ENCODE measurements around the gene KRTAP1-3. TPM values are rescaled to one million over a fixed set of nuclear protein-coding genes. Genes with fewer than 3 reads are reported as not detected.
"Not testable (repeated sequence)": the region's sequence is repeated elsewhere in the genome, so short reads cannot be mapped to it uniquely, and the experiment has no call there.

The KRTAP1-3 gene
- total RNA-seq, 2 experiments from 2014 or later = not detected

DNA sequence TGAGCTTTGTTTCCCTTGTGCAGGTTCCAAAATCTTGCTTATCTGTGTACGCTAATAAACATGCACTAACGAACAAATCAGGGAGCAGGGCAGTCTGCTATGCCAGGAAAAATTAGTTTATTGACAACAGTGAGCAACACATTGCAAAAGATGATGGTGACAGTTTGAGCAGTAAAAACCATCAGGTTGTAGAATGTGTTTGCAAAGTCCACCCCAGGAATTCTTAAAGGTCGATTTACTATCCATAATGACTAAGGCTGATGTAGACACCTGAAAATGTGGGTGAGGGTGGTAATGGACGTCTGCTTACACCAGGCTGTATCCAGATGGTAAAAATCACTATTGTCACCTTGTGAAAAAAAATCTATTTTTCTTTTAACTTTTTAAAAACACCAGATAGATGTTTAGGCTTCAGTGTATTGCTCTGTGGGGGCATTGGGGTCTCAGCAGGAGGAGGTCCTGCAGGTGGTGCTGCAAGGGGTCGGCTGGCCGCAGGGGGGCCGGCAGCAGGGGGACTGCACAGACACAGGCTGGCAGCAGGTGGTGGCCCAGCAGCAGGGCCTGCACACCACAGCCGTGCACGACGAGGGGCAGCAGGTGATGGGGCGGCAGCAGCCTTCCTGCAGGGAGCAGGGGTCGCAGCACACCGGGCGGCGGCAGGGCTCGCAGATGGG is 30.5 kb upstream of the KRTAP1-3 start:
- H3K36me3 Mint-ChIP-seq (ENCODE audit: low read depth); CTCF ChIA-PET; intact Hi-C loops (cut with DNase I, micrococcal nuclease); H3K27ac Mint-ChIP-seq; H3K4me1 Mint-ChIP-seq; POLR2A ChIA-PET; ATAC-seq; H3K4me3 Mint-ChIP-seq; DNase-seq; H3K9me3 Mint-ChIP-seq (ENCODE audit: low read depth): not testable (repeated sequence)
- peaks cover 11% of the 10 kb centered on the region for H3K27me3 Mint-ChIP-seq

DNA sequence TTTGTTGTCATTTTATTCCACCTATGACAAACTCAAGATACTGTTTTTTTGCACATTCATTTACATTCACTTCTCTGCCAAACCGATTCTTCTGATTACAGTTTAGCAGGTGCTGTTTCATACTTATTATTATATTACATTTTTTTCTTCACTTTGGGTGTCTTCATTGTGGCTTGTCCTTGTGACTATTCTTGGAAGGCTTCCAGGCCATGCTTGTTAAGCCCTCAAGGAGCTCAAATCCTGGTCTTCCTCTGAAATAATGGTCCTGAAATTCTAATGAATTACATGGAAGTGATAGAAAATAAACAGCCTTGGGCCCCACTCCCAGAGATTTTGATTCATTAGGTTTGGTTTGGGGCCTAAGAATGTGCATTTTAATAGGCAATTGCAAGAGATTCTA is 29.6 kb upstream of the KRTAP1-3 start:
- ATAC-seq = no peak
- no peak for DNase-seq
- H3K4me3 Mint-ChIP-seq = no peak overlapping the region
- H3K9me3 Mint-ChIP-seq (ENCODE audit: low read depth) = no peaks in the 10 kb centered on the region
- H3K4me1 Mint-ChIP-seq = no peaks in the 10 kb centered on the region
- ChIA-PET CTCF (no interaction called here), POLR2A (no interaction called here)
- H3K36me3 Mint-ChIP-seq (ENCODE audit: low read depth) = no peaks in the 10 kb centered on the region
- H3K27ac Mint-ChIP-seq = no peak overlapping the region
- intact Hi-C loops (cut with DNase I, micrococcal nuclease) = no loop called here
- H3K27me3 Mint-ChIP-seq = peaks cover 17% of the 10 kb centered on the region

DNA sequence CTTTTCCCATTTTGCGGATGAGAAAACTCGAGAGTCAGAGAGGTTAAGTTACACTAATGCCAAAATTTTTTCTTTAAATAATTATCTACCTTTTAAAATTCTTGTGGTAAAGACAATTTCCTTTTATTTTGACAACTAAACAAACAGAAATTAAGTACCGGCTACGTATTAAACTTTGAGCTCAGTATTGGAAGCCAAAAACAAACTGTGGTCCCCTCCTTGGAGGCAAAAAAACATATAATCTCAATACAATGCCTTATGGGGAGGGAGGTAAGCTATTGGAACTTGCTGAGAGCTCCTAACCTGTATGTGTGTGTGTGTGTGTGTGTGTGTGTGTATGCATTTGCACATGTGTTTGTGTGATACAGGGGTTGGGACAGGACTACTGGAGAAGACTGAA is 28.8 kb upstream of the KRTAP1-3 start:
- DNase-seq (no peak), ATAC-seq (no peak)
- no peaks in the 10 kb centered on the region for H3K9me3 Mint-ChIP-seq (ENCODE audit: low read depth)
- no peaks in the 10 kb centered on the region for H3K36me3 Mint-ChIP-seq (ENCODE audit: low read depth)
- H3K27me3 Mint-ChIP-seq = peaks cover 22% of the 10 kb centered on the region
- intact Hi-C loops (cut with DNase I, micrococcal nuclease) = no loop called here
- H3K27ac Mint-ChIP-seq = no peak overlapping the region
- ChIA-PET POLR2A (no interaction called here), CTCF (no interaction called here)
- H3K4me1 Mint-ChIP-seq = no peaks in the 10 kb centered on the region
- no peak overlapping the region for H3K4me3 Mint-ChIP-seq

DNA sequence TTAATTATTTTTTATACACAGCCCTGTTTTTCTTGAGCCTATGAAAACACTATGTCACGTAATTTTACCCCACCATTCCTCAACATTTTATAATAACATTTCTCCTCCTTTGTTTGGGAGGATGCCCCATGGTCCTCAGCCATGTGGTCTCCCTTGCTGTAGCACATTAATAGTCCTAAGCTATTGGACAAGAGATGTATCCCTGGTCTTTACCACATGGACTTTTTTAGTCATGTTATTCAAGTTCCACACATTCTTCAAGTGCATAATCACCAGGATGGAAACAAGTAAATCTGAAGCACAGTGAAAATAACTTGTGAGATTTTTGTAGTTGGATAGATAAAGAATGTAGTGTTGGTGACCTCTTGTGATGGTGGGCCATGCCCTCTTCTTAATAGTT is 27.3 kb upstream of the KRTAP1-3 start:
- ChIA-PET CTCF (no interaction called here), POLR2A (no interaction called here)
- no peaks in the 10 kb centered on the region for H3K4me1 Mint-ChIP-seq
- no peak for ATAC-seq
- H3K36me3 Mint-ChIP-seq (ENCODE audit: low read depth) = no peaks in the 10 kb centered on the region
- peaks cover 4% of the 10 kb centered on the region for H3K9me3 Mint-ChIP-seq (ENCODE audit: low read depth)
- H3K27ac Mint-ChIP-seq = no peak overlapping the region
- no peak for DNase-seq
- H3K27me3 Mint-ChIP-seq = peaks cover 23% of the 10 kb centered on the region
- no peak overlapping the region for H3K4me3 Mint-ChIP-seq
- intact Hi-C loops (cut with DNase I, micrococcal nuclease) = no loop called here

DNA sequence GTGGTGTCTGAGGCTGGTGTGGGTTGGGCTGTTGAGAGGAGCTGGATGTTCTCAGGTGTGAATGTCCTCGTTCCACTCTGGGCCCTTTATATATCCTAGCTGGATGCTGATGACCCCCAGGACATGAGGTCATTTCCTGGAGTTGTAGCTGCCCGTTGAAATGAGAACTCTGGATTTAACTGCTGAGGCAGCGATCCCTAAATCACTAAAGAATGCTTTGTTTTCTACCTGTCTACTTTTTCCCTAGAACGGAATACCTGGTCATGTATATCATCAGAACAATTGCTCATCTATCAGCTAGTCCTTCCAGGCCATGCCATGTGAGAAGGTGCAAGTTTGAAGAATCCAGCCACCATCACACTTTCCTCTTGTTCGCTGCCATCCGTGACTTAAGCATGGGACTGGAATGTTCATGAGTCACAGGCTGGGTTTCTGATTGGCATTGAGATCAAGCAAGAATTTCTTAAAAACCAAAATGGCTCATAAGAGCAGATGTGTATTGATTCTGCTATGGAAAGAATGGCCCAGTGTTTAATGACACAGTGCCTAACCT is 25.5 kb upstream of the KRTAP1-3 start, which contains the start of gene KRTAP2-3:
KRTAP2-3 (minus strand) TSS at position 63 of the 553 bp plus-strand sequence. CDS start 64 bp downstream, outside the sequence.
- Mint-ChIP-seq H3K27me3 (peaks cover 26% of the 10 kb centered on the region), H3K4me1 (no peaks in the 10 kb centered on the region), H3K36me3 (ENCODE audit: low read depth) (no peaks in the 10 kb centered on the region), H3K4me3 (no peak within 1 kb of the TSS), H3K9me3 (ENCODE audit: low read depth) (peaks cover 4% of the 10 kb centered on the region), H3K27ac (no peak within 1 kb of the TSS)
- ATAC-seq (no peak), DNase-seq (no peak)
- ChIA-PET POLR2A (no interaction called here), CTCF (no interaction called here)
- intact Hi-C loops (cut with DNase I, micrococcal nuclease) = no loop called here

DNA sequence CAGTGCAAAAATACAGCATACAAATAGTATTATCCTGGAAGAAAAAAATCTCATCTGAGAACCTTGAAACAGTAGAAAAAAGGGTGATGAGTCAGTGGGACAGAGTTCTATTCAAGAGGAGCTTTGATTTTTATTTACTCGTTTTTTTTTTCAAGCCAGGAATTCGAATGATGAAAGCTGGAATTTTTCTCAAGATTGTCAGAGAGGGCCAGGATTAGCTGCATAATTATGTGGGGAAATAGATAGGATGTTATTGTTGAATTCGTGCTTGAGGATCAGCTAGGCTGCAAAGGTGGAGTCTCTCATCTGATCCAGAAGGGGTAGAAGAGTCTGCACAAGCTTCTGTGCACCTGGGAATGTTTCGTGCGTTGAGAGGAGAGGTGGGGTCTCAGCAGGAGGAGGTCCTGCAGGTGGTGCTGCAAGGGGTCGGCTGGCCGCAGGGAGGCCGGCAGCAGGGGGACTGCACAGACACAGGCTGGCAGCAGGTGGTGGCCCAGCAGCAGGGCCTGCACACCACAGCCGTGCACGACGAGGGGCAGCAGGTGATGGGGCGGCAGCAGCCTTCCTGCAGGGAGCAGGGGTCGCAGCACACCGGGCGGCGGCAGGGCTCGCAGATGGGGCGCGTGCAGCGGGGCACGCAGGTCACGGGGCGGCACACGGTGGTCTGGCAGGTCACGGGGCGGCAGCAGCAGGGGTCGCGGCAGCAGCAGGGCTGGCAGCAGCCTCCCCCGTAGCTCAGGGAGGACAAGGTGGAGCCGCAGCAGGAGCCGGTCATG is 24.8 kb upstream of the KRTAP1-3 start:
- not testable (repeated sequence) for ATAC-seq

DNA sequence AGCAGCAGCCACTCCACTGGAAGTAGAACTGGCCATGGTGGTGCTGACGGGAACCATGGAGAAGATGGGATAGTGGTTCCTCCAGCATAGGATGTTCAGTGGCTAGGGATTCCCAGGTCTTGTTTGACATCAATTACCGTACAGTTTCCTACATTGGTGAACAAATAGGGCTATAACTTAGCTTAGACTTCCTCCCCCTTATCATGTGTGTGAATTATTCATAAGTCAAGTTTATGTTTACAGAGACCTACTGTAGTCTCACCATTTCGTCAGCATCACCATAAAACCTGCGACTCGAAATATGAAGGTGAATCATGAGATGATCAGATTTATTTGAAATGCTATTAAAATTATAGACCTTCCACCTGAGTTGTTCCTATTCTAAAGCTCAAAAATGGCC is 24.1 kb upstream of the KRTAP1-3 start:
- Mint-ChIP-seq H3K27ac (no peak overlapping the region), H3K36me3 (ENCODE audit: low read depth) (no peaks in the 10 kb centered on the region), H3K4me3 (no peak overlapping the region), H3K4me1 (no peaks in the 10 kb centered on the region), H3K27me3 (peaks cover 26% of the 10 kb centered on the region), H3K9me3 (ENCODE audit: low read depth) (peaks cover 4% of the 10 kb centered on the region)
- ATAC-seq (no peak), DNase-seq (no peak)
- intact Hi-C loops (cut with DNase I, micrococcal nuclease) = no loop called here
- POLR2A ChIA-PET = no interaction called here
- CTCF ChIA-PET = interaction anchor here (0.6 kb wide), 2 partner anchors 296 to 374 kb away, joined by 3 read pairs; no protein-coding TSS in a partner anchor

More for the DNA sequence above, 24.8 kb upstream of the KRTAP1-3 start:
- H3K4me3 Mint-ChIP-seq; H3K4me1 Mint-ChIP-seq; POLR2A ChIA-PET; H3K36me3 Mint-ChIP-seq (ENCODE audit: low read depth); DNase-seq; H3K9me3 Mint-ChIP-seq (ENCODE audit: low read depth); H3K27ac Mint-ChIP-seq; intact Hi-C loops (cut with DNase I, micrococcal nuclease): not testable (repeated sequence)
- CTCF ChIA-PET = interaction anchor here (0.6 kb wide), 1 partner anchor 373 kb away, joined by 3 read pairs; no protein-coding TSS in a partner anchor
- peaks cover 26% of the 10 kb centered on the region for H3K27me3 Mint-ChIP-seq

DNA sequence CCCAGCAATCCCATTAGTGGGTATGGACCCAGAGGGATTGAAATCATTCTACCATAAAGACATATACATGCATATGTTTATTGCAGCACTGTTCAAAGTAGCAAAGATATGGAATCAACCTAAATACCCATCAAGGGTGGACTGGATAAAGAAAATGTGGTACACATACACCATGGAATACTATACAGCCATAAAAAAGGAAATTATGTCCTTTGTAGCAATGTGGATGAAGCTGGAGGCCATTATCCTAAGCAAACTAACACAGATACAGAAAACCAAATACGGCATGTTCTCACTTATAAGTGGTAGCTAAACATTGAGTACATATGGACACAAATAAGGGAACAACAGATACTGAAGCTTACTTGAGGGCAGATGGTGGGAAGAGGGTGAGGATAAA is 22.9 kb upstream of the KRTAP1-3 start:
- H3K9me3 Mint-ChIP-seq (ENCODE audit: low read depth) = peaks cover 4% of the 10 kb centered on the region
- CTCF ChIA-PET = interaction anchor here (0.6 kb wide), 1 partner anchor 51 kb away, joined by 3 read pairs; no protein-coding TSS in a partner anchor
- no peaks in the 10 kb centered on the region for H3K36me3 Mint-ChIP-seq (ENCODE audit: low read depth)
- POLR2A ChIA-PET = no interaction called here
- no peak overlapping the region for H3K4me3 Mint-ChIP-seq
- H3K27me3 Mint-ChIP-seq = peaks cover 26% of the 10 kb centered on the region
- no peaks in the 10 kb centered on the region for H3K4me1 Mint-ChIP-seq
- DNase-seq (no peak), ATAC-seq (no peak)
- intact Hi-C loops (cut with DNase I, micrococcal nuclease) = no loop called here
- no peak overlapping the region for H3K27ac Mint-ChIP-seq

DNA sequence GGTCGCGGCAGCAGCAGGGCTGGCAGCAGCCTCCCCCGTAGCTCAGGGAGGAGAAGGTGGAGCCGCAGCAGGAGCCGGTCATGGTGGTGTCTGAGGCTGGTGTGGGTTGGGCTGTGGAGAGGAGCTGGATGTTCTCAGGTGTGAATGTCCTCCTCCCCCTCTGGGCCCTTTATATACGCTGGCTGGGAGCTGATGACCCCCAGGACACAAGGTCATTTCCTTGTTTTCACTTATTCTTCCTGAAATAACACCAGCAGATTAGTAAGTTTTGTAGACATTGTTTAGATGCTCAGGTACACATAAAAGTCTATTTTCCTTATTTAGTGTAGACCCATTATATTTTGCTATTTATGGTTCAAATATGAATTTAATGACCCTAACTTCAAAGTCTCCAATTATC is 20.5 kb upstream of the KRTAP1-3 start, which contains the start of gene KRTAP2-2:
KRTAP2-2 (minus strand) TSS at position 101 of the 400 bp plus-strand sequence; CDS start at position 82, 19 bp downstream.
- POLR2A ChIA-PET, ATAC-seq: not testable (repeated sequence)
- CTCF ChIA-PET = interaction anchor here (0.6 kb wide), 1 partner anchor 614 kb away, joined by 3 read pairs; no protein-coding TSS in a partner anchor

DNA sequence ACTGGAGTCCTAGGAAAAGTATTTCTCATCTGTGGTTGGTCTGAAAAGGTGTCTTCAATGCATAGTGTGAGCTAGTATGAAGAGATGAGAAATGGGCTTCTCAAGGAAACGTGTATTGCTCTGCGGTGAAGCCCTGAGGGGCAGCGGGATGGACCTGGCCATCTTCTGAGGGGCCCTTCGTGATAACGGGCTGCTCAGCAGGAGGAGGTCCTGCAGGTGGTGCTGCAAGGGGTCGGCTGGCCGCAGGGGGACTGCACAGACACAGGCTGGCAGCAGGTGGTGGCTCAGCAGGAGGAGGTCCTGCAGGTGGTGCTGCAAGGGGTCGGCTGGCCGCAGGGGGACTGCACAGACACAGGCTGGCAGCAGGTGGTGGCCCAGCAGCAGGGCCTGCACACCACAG is 19.9 kb upstream of the KRTAP1-3 start:
- CTCF ChIA-PET; POLR2A ChIA-PET; H3K4me3 Mint-ChIP-seq; ATAC-seq; H3K9me3 Mint-ChIP-seq (ENCODE audit: low read depth); H3K4me1 Mint-ChIP-seq; intact Hi-C loops (cut with DNase I, micrococcal nuclease); DNase-seq; H3K36me3 Mint-ChIP-seq (ENCODE audit: low read depth); H3K27ac Mint-ChIP-seq: not testable (repeated sequence)
- H3K27me3 Mint-ChIP-seq = peaks cover 19% of the 10 kb centered on the region

More for the DNA sequence above, 20.5 kb upstream of the KRTAP1-3 start, which contains the start of gene KRTAP2-2:
- H3K4me3 Mint-ChIP-seq; DNase-seq; intact Hi-C loops (cut with DNase I, micrococcal nuclease); H3K9me3 Mint-ChIP-seq (ENCODE audit: low read depth); H3K4me1 Mint-ChIP-seq; H3K27ac Mint-ChIP-seq; H3K36me3 Mint-ChIP-seq (ENCODE audit: low read depth): not testable (repeated sequence)
- peaks cover 20% of the 10 kb centered on the region for H3K27me3 Mint-ChIP-seq

DNA sequence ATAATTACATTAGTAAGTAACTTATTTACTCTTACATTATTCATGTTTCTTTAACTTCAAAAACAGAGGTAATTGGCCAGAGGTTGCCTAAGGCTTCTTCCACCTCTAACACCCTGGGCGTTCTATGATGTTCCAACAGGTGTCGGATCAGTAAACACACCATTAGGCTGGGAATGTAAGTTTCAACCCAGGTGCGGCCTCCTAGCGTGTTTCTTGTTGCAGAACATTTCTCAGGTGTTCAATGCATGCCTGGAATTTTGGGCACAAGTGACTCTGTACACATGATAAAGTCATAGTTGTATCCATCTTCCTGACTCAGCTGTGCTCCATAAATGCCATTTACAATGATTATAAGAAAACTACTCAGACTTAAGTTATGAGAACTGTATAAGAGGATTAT is 19.4 kb upstream of the KRTAP1-3 start:
- Mint-ChIP-seq H3K9me3 (ENCODE audit: low read depth) (peaks cover 4% of the 10 kb centered on the region), H3K27ac (no peak overlapping the region), H3K36me3 (ENCODE audit: low read depth) (no peaks in the 10 kb centered on the region), H3K4me1 (no peaks in the 10 kb centered on the region), H3K4me3 (no peak overlapping the region), H3K27me3 (peaks cover 15% of the 10 kb centered on the region)
- ATAC-seq (no peak), DNase-seq (no peak)
- ChIA-PET CTCF (no interaction called here), POLR2A (no interaction called here)
- intact Hi-C loops (cut with DNase I, micrococcal nuclease) = no loop called here

DNA sequence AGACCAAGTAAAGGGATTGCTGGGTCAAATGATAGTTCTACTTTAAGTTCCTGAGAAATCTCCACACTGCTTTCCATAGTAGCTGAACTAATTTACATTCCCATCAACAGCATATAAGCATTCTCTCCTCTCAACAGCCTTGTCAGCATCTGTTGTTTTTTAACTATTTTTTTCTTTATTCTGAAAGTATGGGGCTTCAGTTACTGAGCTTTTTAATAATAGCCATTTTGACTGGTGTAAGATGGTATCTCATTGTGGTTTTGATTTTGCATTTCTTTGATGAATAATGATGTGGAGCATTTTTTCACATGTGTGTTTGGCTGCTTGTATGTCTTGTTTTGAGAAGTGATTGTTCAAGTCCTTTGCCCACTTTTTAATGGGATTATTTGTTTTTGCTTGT is 17.9 kb upstream of the KRTAP1-3 start:
- H3K36me3 Mint-ChIP-seq (ENCODE audit: low read depth) = no peaks in the 10 kb centered on the region
- no peak overlapping the region for H3K27ac Mint-ChIP-seq
- H3K9me3 Mint-ChIP-seq (ENCODE audit: low read depth) = peaks cover 3% of the 10 kb centered on the region
- ChIA-PET POLR2A (no interaction called here), CTCF (no interaction called here)
- no peak overlapping the region for H3K4me3 Mint-ChIP-seq
- intact Hi-C loops (cut with DNase I, micrococcal nuclease) = no loop called here
- DNase-seq = no peak
- H3K27me3 Mint-ChIP-seq = peaks cover 16% of the 10 kb centered on the region
- H3K4me1 Mint-ChIP-seq = no peaks in the 10 kb centered on the region
- ATAC-seq = no peak

All from activated CD4-positive, alpha-beta T cell treated with anti-CD3 and anti-CD28 coated beads for 36 hours (primary cell).